Keratinocyte (primary cell): Measurements from ENCODE around the gene VPS41. TPM values are rescaled to one million over a fixed set of nuclear protein-coding genes. Genes with fewer than 3 reads are reported as not detected.

Source experiments
- DNase-seq: peaks from one replicate; pipeline ENCODE4 v3.0.0-alpha.2; 2011; ENCODE audit warnings: low read depth, missing footprints, low spot score
- FAIRE-seq: peaks from 2 replicates; lab custom pipeline; 2011; peaks lifted over from hg19 to GRCh38; lab: Jason Lieb, UNC
- H2AFZ ChIP-seq: 2 replicates; pipeline ENCODE4 v1.6.0; 2012; ENCODE audit warnings: low read length, control low read depth, inconsistent platforms; ENCODE audit not compliant: control insufficient read depth
- H3K27ac ChIP-seq: 2 replicates; pipeline ENCODE4 v1.5.1; 2011; ENCODE audit warnings: low read length; ENCODE audit not compliant: control insufficient read depth, insufficient read depth
- H3K27me3 ChIP-seq: 3 replicates; pipeline ENCODE4 v1.6.0; 2011; ENCODE audit warnings: low read length; ENCODE audit not compliant: control insufficient read depth, insufficient read depth; ENCODE audit errors: extremely low read depth
- H3K36me3 ChIP-seq, 2 experiments: 2 replicates in 1 of 2; 3 replicates in 1 of 2; pipeline ENCODE4 v1.5.1; 2011; ENCODE audit warnings: low read length in 2 of 2, mild to moderate bottlenecking in 1 of 2; ENCODE audit not compliant: control insufficient read depth in 2 of 2, insufficient read depth in 2 of 2; ENCODE audit errors: extremely low read depth in 1 of 2
- H3K4me1 ChIP-seq: 3 replicates; pipeline ENCODE4 v1.5.1; 2011; ENCODE audit warnings: low read length; ENCODE audit not compliant: control insufficient read depth, insufficient read depth; ENCODE audit errors: extremely low read depth
- H3K4me2 ChIP-seq: 3 replicates; pipeline ENCODE4 v1.6.0; 2011; ENCODE audit warnings: low read depth, low read length; ENCODE audit not compliant: control insufficient read depth, insufficient read depth; ENCODE audit errors: extremely low read depth
- H3K4me3 ChIP-seq, 3 experiments: fragments of 200-600 bp in 1 of 3; sonication (generic) in 1 of 3; 2 replicates in 2 of 3; 3 replicates in 1 of 3; pipeline ENCODE4 v1.5.1; 2011 to 2016; ENCODE audit warnings: low read length in 3 of 3, mild to moderate bottlenecking in 3 of 3, control low read depth in 2 of 3, inconsistent platforms in 1 of 3, low read depth in 1 of 3, mixed read lengths in 1 of 3, mixed run types in 1 of 3, moderate library complexity in 1 of 3; ENCODE audit not compliant: control insufficient read depth in 2 of 3, insufficient read depth in 2 of 3; ENCODE audit errors: extremely low read depth in 1 of 3
- H3K79me2 ChIP-seq: 2 replicates; pipeline ENCODE4 v1.6.0; 2012; ENCODE audit warnings: low read length; ENCODE audit not compliant: control insufficient read depth, insufficient read depth
- H3K9ac ChIP-seq: 3 replicates; pipeline ENCODE4 v1.6.0; 2011; ENCODE audit warnings: low read length; ENCODE audit not compliant: control insufficient read depth, insufficient read depth; ENCODE audit errors: extremely low read depth
- H3K9me1 ChIP-seq: 3 replicates; pipeline ENCODE4 v1.6.0; 2011; ENCODE audit warnings: low read length; ENCODE audit not compliant: control insufficient read depth, insufficient read depth; ENCODE audit errors: extremely low read depth
- H3K9me3 ChIP-seq: 2 replicates; pipeline ENCODE4 v1.5.1; 2012; ENCODE audit warnings: low read depth, low read length; ENCODE audit not compliant: control insufficient read depth
- H4K20me1 ChIP-seq: 3 replicates; pipeline ENCODE4 v1.6.0; 2011; ENCODE audit warnings: low read length; ENCODE audit not compliant: control insufficient read depth, insufficient read depth; ENCODE audit errors: extremely low read depth
- CTCF ChIP-seq, 3 experiments: IDR thresholded peaks in 1 of 3; conservative IDR thresholded peaks in 1 of 3; optimal IDR thresholded peaks in 1 of 3; 2 replicates in 2 of 3; 3 replicates in 1 of 3; pipeline versions ENCODE3 to v1.5.1; 2011; ENCODE audit warnings: low read length in 3 of 3, mild to moderate bottlenecking in 3 of 3, moderate library complexity in 2 of 3, control low read depth in 1 of 3, inconsistent platforms in 1 of 3; ENCODE audit not compliant: insufficient read depth in 2 of 3; ENCODE audit errors: extremely low read depth in 1 of 3
- EZH2 ChIP-seq: IDR thresholded peaks from one replicate; pipeline ENCODE4 v1.6.1; 2012; ENCODE audit warnings: inconsistent platforms, mild to moderate bottlenecking, low read length, moderate library complexity
- dilution Hi-C: fragments of 300-500 bp; cut with MboI; formaldehyde crosslinking; loops from one replicate; pipeline ENCODE4 v1.7.0; 2020; ENCODE audit warnings: low sequenced_read_pairs; ENCODE audit not compliant: extremely low pct_ligation_motif_present
- polyA plus RNA-seq, 5 experiments: library from polyadenylated mRNA; depleted of rRNA in 3 of 5; stranded (reverse) in 3 of 5; stranded (forward) in 1 of 5; unstranded in 1 of 5; fragments of >200 nt; gene quantifications; 1 replicate in 1 of 5; 2 replicates in 3 of 5; 3 replicates in 1 of 5; pipeline versions ENCODE4 v1.2.1 to v1.2.3, GENCODE V29; 2011 to 2012; ENCODE audit warnings: missing spikeins in 2 of 5, low read depth in 1 of 5, low replicate concordance in 1 of 5

Gene VPS41
- polyA plus RNA-seq, 1 donor (not counting 4 experiments of a cell fraction or from before 2014, with no cell fraction given) = 38.1 TPM

- no peak for DNase-seq
- TF ChIP-seq EZH2 (no peak), CTCF (optimal IDR thresholded peaks at IDR 0.05 in 1 of 3, IDR thresholded peaks at IDR 0.05 in 1 of 3, conservative IDR thresholded peaks at IDR 0.05 in 1 of 3; ENCODE audit: extremely low read depth in 1 of 3, insufficient read depth in 2 of 3, low read length in 3 of 3) (no peak)
- Histone ChIP-seq H3K4me2 (no peak overlapping the region), H3K9ac (no peak overlapping the region), H3K36me3 (peaks cover 0 to 2% of the 10 kb centered on the region in 2 experiments), H3K4me1 (no peaks in the 10 kb centered on the region), H3K27me3 (no peaks in the 10 kb centered on the region), H3K9me3 (no peaks in the 10 kb centered on the region), H3K27ac (no peak overlapping the region), H3K79me2 (no peaks in the 10 kb centered on the region), H2AFZ (no peak overlapping the region), H3K4me3 (no peak overlapping the region), H4K20me1 (no peaks in the 10 kb centered on the region), H3K9me1 (no peaks in the 10 kb centered on the region)
- no peak for FAIRE-seq
- dilution Hi-C loops = no loop called here
These were observed 135.6 kb downstream of the VPS41 start for GRCh38 chr7:38773430-38773829.

- Histone ChIP-seq H3K9me3 (no peaks in the 10 kb centered on the region), H3K27me3 (no peaks in the 10 kb centered on the region), H3K4me2 (no peak overlapping the region), H3K4me1 (no peaks in the 10 kb centered on the region), H3K4me3 (no peak overlapping the region), H3K79me2 (no peaks in the 10 kb centered on the region), H3K27ac (no peak overlapping the region), H4K20me1 (no peaks in the 10 kb centered on the region), H3K9me1 (no peaks in the 10 kb centered on the region), H3K36me3 (no peaks in the 10 kb centered on the region), H2AFZ (no peak overlapping the region), H3K9ac (no peak overlapping the region)
- no peak for FAIRE-seq
- DNase-seq = no peak
- TF ChIP-seq CTCF (optimal IDR thresholded peaks at IDR 0.05 in 1 of 3, IDR thresholded peaks at IDR 0.05 in 1 of 3, conservative IDR thresholded peaks at IDR 0.05 in 1 of 3; ENCODE audit: extremely low read depth in 1 of 3, insufficient read depth in 2 of 3, low read length in 3 of 3) (no peak), EZH2 (no peak)
- dilution Hi-C loops = no loop called here
These were observed 148.8 kb downstream of the VPS41 start for GRCh38 chr7:38760226-38760625.
